ENCODE results near the gene CD46.
A peak's percentile ranks its signal among the peaks of the same experiment; 100 is the strongest.

Gene CD46

GRCh38 chr1:207820568-207821463 lies 69.0 kb downstream of the CD46 start:
- Histone ChIP-seq H3K27ac (ENCODE audit: low read length) (no peak overlapping the region), H3K4me3 (ENCODE audit: low read length) (no peak overlapping the region), H3K36me3 (ENCODE audit: insufficient read depth, low read depth, low read length) (no peaks in the 10 kb centered on the region), H3K9me3 (ENCODE audit: insufficient read depth, low read depth, low read length) (no peaks in the 10 kb centered on the region), H3K9ac (ENCODE audit: low read depth, low read length) (no peak overlapping the region), H3K27me3 (ENCODE audit: insufficient read depth, low read length) (no peaks in the 10 kb centered on the region), H3K4me1 (ENCODE audit: insufficient read depth, low read length) (peaks cover 6% of the 10 kb centered on the region; the same call in 1 of the 2 replicates)

- no peak overlapping the region for H3K4me3 ChIP-seq (ENCODE audit: low read length)
- H3K4me1 ChIP-seq (ENCODE audit: insufficient read depth, low read length) = peaks cover 6% of the 10 kb centered on the region; the same call in 1 of the 2 replicates
- no peaks in the 10 kb centered on the region for H3K27me3 ChIP-seq (ENCODE audit: insufficient read depth, low read length)
- no peaks in the 10 kb centered on the region for H3K9me3 ChIP-seq (ENCODE audit: insufficient read depth, low read depth, low read length)
- H3K9ac ChIP-seq (ENCODE audit: low read depth, low read length) = no peak overlapping the region
- no peak overlapping the region for H3K27ac ChIP-seq (ENCODE audit: low read length)
- H3K36me3 ChIP-seq (ENCODE audit: insufficient read depth, low read depth, low read length) = no peaks in the 10 kb centered on the region
Measured at GRCh38 chr1:207821464-207822045, 69.7 kb downstream of the CD46 start.

GRCh38 chr1:207822124-207822601 lies 70.3 kb downstream of the CD46 start:
- Histone ChIP-seq H3K27me3 (ENCODE audit: insufficient read depth, low read length) (no peaks in the 10 kb centered on the region), H3K36me3 (ENCODE audit: insufficient read depth, low read depth, low read length) (no peaks in the 10 kb centered on the region), H3K4me3 (ENCODE audit: low read length) (no peak overlapping the region), H3K27ac (ENCODE audit: low read length) (no peak overlapping the region), H3K9ac (ENCODE audit: low read depth, low read length) (no peak overlapping the region), H3K4me1 (ENCODE audit: insufficient read depth, low read length) (peaks cover 6% of the 10 kb centered on the region; the same call in 1 of the 2 replicates), H3K9me3 (ENCODE audit: insufficient read depth, low read depth, low read length) (no peaks in the 10 kb centered on the region)

GRCh38 chr1:207822602-207823451 lies 71.0 kb downstream of the CD46 start:
- 0 out of 2 replicates have a peak overlapping the region, but pooled peaks have one; percentile 17 for H3K4me3 ChIP-seq (ENCODE audit: low read length)

GRCh38 chr1:207823531-207823879 lies 71.7 kb downstream of the CD46 start:
- peaks cover 6% of the 10 kb centered on the region; the same call in 1 of the 2 replicates for H3K4me1 ChIP-seq (ENCODE audit: insufficient read depth, low read length)
- no peaks in the 10 kb centered on the region for H3K27me3 ChIP-seq (ENCODE audit: insufficient read depth, low read length)
- no peak overlapping the region for H3K9ac ChIP-seq (ENCODE audit: low read depth, low read length)
- H3K36me3 ChIP-seq (ENCODE audit: insufficient read depth, low read depth, low read length) = no peaks in the 10 kb centered on the region
- H3K27ac ChIP-seq (ENCODE audit: low read length) = no peak overlapping the region
- H3K9me3 ChIP-seq (ENCODE audit: insufficient read depth, low read depth, low read length) = no peaks in the 10 kb centered on the region
- H3K4me3 ChIP-seq (ENCODE audit: low read length) = no peak overlapping the region

More at GRCh38 chr1:207822602-207823451, 71.0 kb downstream of the CD46 start:
- no peaks in the 10 kb centered on the region for H3K36me3 ChIP-seq (ENCODE audit: insufficient read depth, low read depth, low read length)
- H3K27me3 ChIP-seq (ENCODE audit: insufficient read depth, low read length) = no peaks in the 10 kb centered on the region
- no peak overlapping the region for H3K9ac ChIP-seq (ENCODE audit: low read depth, low read length)
- peaks cover 6% of the 10 kb centered on the region; the same call in 1 of the 2 replicates for H3K4me1 ChIP-seq (ENCODE audit: insufficient read depth, low read length)
- no peak overlapping the region for H3K27ac ChIP-seq (ENCODE audit: low read length)
- no peaks in the 10 kb centered on the region for H3K9me3 ChIP-seq (ENCODE audit: insufficient read depth, low read depth, low read length)

GRCh38 chr1:207823880-207824566 lies 72.2 kb downstream of the CD46 start:
- H3K27ac ChIP-seq (ENCODE audit: low read length) = no peak overlapping the region

GRCh38 chr1:207824691-207825408 lies 73.0 kb downstream of the CD46 start:
- H3K9ac ChIP-seq (ENCODE audit: low read depth, low read length) = no peak overlapping the region
- no peak overlapping the region for H3K27ac ChIP-seq (ENCODE audit: low read length)

More at GRCh38 chr1:207823880-207824566, 72.2 kb downstream of the CD46 start:
- no peak overlapping the region for H3K9ac ChIP-seq (ENCODE audit: low read depth, low read length)
- H3K36me3 ChIP-seq (ENCODE audit: insufficient read depth, low read depth, low read length) = no peaks in the 10 kb centered on the region
- H3K4me3 ChIP-seq (ENCODE audit: low read length) = no peak overlapping the region
- H3K9me3 ChIP-seq (ENCODE audit: insufficient read depth, low read depth, low read length) = no peaks in the 10 kb centered on the region
- H3K27me3 ChIP-seq (ENCODE audit: insufficient read depth, low read length) = no peaks in the 10 kb centered on the region
- H3K4me1 ChIP-seq (ENCODE audit: insufficient read depth, low read length) = peaks cover 6% of the 10 kb centered on the region; the same call in 1 of the 2 replicates

GRCh38 chr1:207825409-207825695 lies 73.5 kb downstream of the CD46 start:
- Histone ChIP-seq H3K4me1 (ENCODE audit: insufficient read depth, low read length) (peaks cover 6% of the 10 kb centered on the region; the same call in 1 of the 2 replicates), H3K9ac (ENCODE audit: low read depth, low read length) (no peak overlapping the region), H3K36me3 (ENCODE audit: insufficient read depth, low read depth, low read length) (no peaks in the 10 kb centered on the region), H3K4me3 (ENCODE audit: low read length) (no peak overlapping the region), H3K9me3 (ENCODE audit: insufficient read depth, low read depth, low read length) (no peaks in the 10 kb centered on the region), H3K27ac (ENCODE audit: low read length) (no peak overlapping the region), H3K27me3 (ENCODE audit: insufficient read depth, low read length) (no peaks in the 10 kb centered on the region)

More at GRCh38 chr1:207824691-207825408, 73.0 kb downstream of the CD46 start:
- Histone ChIP-seq H3K9me3 (ENCODE audit: insufficient read depth, low read depth, low read length) (no peaks in the 10 kb centered on the region), H3K4me1 (ENCODE audit: insufficient read depth, low read length) (peaks cover 6% of the 10 kb centered on the region; the same call in 1 of the 2 replicates), H3K27me3 (ENCODE audit: insufficient read depth, low read length) (no peaks in the 10 kb centered on the region), H3K4me3 (ENCODE audit: low read length) (no peak overlapping the region), H3K36me3 (ENCODE audit: insufficient read depth, low read depth, low read length) (no peaks in the 10 kb centered on the region)

- no peaks in the 10 kb centered on the region for H3K9me3 ChIP-seq (ENCODE audit: insufficient read depth, low read depth, low read length)
- no peak overlapping the region for H3K4me3 ChIP-seq (ENCODE audit: low read length)
- no peak overlapping the region for H3K27ac ChIP-seq (ENCODE audit: low read length)
- H3K9ac ChIP-seq (ENCODE audit: low read depth, low read length) = no peak overlapping the region
- no peaks in the 10 kb centered on the region for H3K27me3 ChIP-seq (ENCODE audit: insufficient read depth, low read length)
- H3K36me3 ChIP-seq (ENCODE audit: insufficient read depth, low read depth, low read length) = no peaks in the 10 kb centered on the region
- H3K4me1 ChIP-seq (ENCODE audit: insufficient read depth, low read length) = peaks cover 6% of the 10 kb centered on the region; the same call in 1 of the 2 replicates
Measured at GRCh38 chr1:207825719-207826556, 74.1 kb downstream of the CD46 start.
